ENCODE measurements around the gene ERC1.

- TF ChIP-seq CTCF (IDR thresholded peaks at IDR 0.05), result no peak
- no peak for TF ChIP-seq POLR2AphosphoS5 (IDR thresholded peaks at IDR 0.05)
- TF ChIP-seq POLR2A (IDR thresholded peaks at IDR 0.05), result no peak
- no peak for TF ChIP-seq EP300 (IDR thresholded peaks at IDR 0.05; ENCODE audit: low read depth)
Measured at GRCh38 chr12:1262011-1262410, 271.0 kb downstream of the ERC1 start.
